Osteocyte (in vitro differentiated cells): ENCODE measurements around the gene CNPPD1. TPM values are rescaled to one million over a fixed set of nuclear protein-coding genes. Genes with fewer than 3 reads are reported as not detected.

ENCODE experiments used
- DNase-seq: peaks from one replicate; pipeline ENCODE4 v3.0.0; 2021; ENCODE audit warnings: mixed read lengths; ENCODE audit not compliant: unreplicated experiment; ENCODE audit errors: extremely low spot score
- H3K27ac Mint-ChIP-seq: one replicate; pipeline ENCODE4 v1.8.0; 2021; ENCODE audit warnings: mild to moderate bottlenecking, mixed read lengths; ENCODE audit not compliant: unreplicated experiment
- H3K27me3 Mint-ChIP-seq: one replicate; pipeline ENCODE4 v1.8.0; 2021; ENCODE audit warnings: mixed read lengths; ENCODE audit not compliant: unreplicated experiment
- H3K36me3 Mint-ChIP-seq: one replicate; pipeline ENCODE4 v1.8.0; 2021; ENCODE audit warnings: mixed read lengths; ENCODE audit not compliant: unreplicated experiment
- H3K4me1 Mint-ChIP-seq: one replicate; pipeline ENCODE4 v1.8.0; 2021; ENCODE audit warnings: mixed read lengths; ENCODE audit not compliant: unreplicated experiment
- H3K4me3 Mint-ChIP-seq: one replicate; pipeline ENCODE4 v1.8.0; 2021; ENCODE audit warnings: mild to moderate bottlenecking, moderate library complexity, mixed read lengths; ENCODE audit not compliant: unreplicated experiment
- H3K9me3 Mint-ChIP-seq: one replicate; pipeline ENCODE4 v1.8.0; 2021; ENCODE audit warnings: mixed read lengths; ENCODE audit not compliant: unreplicated experiment
- total RNA-seq: library from RNA; stranded (reverse); gene quantifications from 2 replicates; pipeline ENCODE4 v1.2.1, GENCODE V29; 2021
- TF ChIP-seq, protein P1 (sequence below): fragments of 200-600 bp; sonication (generic); IDR thresholded peaks from 2 replicates; pipeline ENCODE4 v1.5.0; 2021; ENCODE audit warnings: antibody characterized with exemption, mild to moderate bottlenecking, moderate library complexity

Gene CNPPD1
- total RNA-seq, 1 donor from 2014 or later = 45.7 TPM

DNA sequence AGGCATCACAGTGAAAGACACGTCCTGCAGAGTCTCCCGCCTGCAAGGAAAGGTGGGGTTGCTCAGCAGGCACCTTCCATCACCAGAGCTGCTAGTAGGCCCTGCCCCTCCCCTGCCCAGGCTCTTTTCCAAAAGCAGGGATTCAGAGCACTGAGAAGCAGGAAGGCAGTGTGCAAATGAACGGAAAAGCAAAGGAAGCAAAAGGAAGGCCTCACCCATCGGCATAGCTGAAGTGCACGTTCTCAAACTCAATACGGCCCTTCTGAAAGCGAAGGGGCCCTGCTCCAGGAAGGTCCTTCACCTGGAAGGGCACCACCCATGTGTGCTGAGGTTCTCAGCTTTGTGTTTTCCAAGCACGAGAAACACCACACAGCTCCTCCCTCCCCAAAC lies 36.3 kb upstream of the CNPPD1 start:
- H3K27ac Mint-ChIP-seq = no peak overlapping the region
- H3K4me1 Mint-ChIP-seq = peaks cover 24% of the 10 kb centered on the region
- DNase-seq = no peak
- H3K9me3 Mint-ChIP-seq = no peaks in the 10 kb centered on the region
- TF ChIP-seq, protein P1, sequence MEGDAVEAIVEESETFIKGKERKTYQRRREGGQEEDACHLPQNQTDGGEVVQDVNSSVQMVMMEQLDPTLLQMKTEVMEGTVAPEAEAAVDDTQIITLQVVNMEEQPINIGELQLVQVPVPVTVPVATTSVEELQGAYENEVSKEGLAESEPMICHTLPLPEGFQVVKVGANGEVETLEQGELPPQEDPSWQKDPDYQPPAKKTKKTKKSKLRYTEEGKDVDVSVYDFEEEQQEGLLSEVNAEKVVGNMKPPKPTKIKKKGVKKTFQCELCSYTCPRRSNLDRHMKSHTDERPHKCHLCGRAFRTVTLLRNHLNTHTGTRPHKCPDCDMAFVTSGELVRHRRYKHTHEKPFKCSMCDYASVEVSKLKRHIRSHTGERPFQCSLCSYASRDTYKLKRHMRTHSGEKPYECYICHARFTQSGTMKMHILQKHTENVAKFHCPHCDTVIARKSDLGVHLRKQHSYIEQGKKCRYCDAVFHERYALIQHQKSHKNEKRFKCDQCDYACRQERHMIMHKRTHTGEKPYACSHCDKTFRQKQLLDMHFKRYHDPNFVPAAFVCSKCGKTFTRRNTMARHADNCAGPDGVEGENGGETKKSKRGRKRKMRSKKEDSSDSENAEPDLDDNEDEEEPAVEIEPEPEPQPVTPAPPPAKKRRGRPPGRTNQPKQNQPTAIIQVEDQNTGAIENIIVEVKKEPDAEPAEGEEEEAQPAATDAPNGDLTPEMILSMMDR = no peak
- H3K36me3 Mint-ChIP-seq = peaks cover 22% of the 10 kb centered on the region
- H3K4me3 Mint-ChIP-seq = no peak overlapping the region
- no peaks in the 10 kb centered on the region for H3K27me3 Mint-ChIP-seq

GRCh38 chr2:219210886-219211362 lies 34.2 kb upstream of the CNPPD1 start:
- TF ChIP-seq, protein P1 = no peak
- Mint-ChIP-seq H3K4me3 (no peak overlapping the region), H3K27ac (no peak overlapping the region), H3K4me1 (peaks cover 25% of the 10 kb centered on the region), H3K9me3 (no peaks in the 10 kb centered on the region), H3K36me3 (peaks cover 22% of the 10 kb centered on the region), H3K27me3 (no peaks in the 10 kb centered on the region)
- DNase-seq = no peak

- H3K27me3 Mint-ChIP-seq = no peaks in the 10 kb centered on the region
- H3K27ac Mint-ChIP-seq = no peak overlapping the region
- H3K9me3 Mint-ChIP-seq = no peaks in the 10 kb centered on the region
- DNase-seq = no peak
- H3K36me3 Mint-ChIP-seq = peaks cover 22% of the 10 kb centered on the region
- no peak overlapping the region for H3K4me3 Mint-ChIP-seq
- H3K4me1 Mint-ChIP-seq = peaks cover 25% of the 10 kb centered on the region
- TF ChIP-seq, protein P1 = no peak
Observed at GRCh38 chr2:219210196-219210885, 33.6 kb upstream of the CNPPD1 start.

- TF ChIP-seq, protein P1 = no peak
- no peaks in the 10 kb centered on the region for H3K27me3 Mint-ChIP-seq
- peaks cover 17% of the 10 kb centered on the region for H3K36me3 Mint-ChIP-seq
- no peak for DNase-seq
- no peak overlapping the region for H3K4me3 Mint-ChIP-seq
- no peaks in the 10 kb centered on the region for H3K9me3 Mint-ChIP-seq
- H3K27ac Mint-ChIP-seq = no peak overlapping the region
- H3K4me1 Mint-ChIP-seq = peaks cover 25% of the 10 kb centered on the region
Observed at GRCh38 chr2:219209236-219210195, 32.8 kb upstream of the CNPPD1 start.
